Endometrium (tissue), 2 donors: ENCODE results near the gene ROBO4.

Experiments
- FAIRE-seq: peaks from 2 replicates; lab custom pipeline; 2012; peaks lifted over from hg19 to GRCh38; lab: Jason Lieb, UNC
- donor health status: control.
- donor health status: control.

Gene ROBO4

DNA sequence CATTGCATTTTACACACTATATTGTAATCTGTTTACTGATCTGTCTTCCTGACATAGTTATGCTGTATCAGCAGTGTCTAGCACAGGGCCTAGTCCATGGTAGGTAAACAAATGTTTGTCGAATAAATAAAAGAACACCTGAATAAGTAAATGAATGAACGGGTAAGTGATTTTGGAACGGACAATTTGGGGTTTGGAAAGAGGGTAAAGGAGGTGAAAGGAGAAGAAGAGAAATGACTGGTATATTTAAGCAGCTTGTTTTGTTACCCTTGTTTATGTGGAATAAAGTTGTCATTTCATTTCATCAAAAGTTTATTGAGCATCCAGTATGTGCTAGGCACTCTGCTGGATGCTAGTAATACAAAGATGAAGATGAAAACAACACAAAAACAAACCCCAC is 21.3 kb upstream of the ROBO4 start, which contains the start of gene HEPN1:
Gene HEPN1 (plus strand): TSS at position 301 of the 400 bp plus-strand sequence.
- no peak for FAIRE-seq

DNA sequence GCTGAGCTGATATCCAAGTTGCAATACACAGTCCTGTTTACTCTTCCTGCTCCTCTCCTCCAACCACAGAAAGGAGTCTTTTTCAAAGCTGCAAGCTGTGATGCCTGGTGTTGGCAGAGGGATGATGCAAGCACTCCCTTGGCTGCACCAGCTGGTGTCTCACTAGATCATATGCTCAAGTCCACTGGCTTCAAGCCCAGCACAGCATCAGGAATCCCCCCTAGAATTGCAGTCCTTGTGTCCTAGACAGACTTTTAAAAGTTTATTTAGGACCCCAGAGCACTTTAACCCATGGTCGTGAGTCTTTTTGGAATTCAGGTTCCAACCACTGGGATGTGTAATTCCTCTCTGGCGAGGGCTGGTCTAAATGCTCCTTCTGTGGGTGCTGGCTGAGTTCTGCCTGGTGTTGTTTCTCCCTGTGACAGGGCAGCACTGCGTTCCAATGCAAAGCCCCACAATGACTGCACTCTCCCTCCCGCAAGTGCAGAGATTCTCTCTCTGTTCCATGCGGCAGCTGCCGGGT is 19.5 kb upstream of the ROBO4 start:
- FAIRE-seq, result no peak

- no peak for FAIRE-seq
These were observed 18.7 kb upstream of the ROBO4 start for GRCh38 chr11:124916370-124916710.

DNA sequence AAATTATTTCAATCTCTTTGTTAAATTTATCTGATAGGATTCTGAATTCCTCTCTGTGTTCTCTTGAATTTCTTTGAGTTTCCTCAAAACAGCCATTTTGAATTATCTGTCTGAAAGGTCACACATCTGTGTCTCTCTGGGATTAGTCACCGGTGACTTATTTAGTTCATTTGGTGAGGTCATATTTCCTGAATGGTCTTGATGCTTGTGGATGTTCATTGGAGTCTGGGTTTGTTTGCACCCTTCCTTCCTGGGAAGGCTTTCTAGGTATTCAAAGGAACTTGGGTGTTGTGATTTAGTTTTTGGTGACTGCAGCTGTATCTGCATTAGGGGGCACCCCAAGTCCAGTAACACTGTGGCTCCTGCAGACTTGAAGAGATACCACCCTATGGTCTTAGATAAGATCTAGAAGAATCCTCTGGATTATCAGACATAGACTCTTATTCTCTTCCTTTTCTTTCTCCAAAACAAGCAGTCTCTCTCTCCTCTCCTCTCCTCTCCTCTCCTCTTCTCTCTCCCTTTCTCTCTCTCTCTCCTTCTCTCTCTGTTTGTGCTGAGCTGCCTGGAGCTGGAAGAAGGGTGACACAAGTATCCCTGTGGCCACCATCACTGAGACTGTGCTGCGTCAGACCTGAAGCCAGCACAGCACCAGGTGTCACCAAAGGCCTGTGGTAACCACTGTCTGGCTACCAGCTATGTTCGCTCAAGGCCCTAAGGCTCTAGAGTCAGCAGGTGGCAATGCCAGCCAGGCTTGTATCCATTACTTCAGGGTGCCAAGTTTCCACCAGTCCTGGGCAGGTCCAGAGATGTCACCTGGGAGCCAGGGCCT is 18.1 kb upstream of the ROBO4 start:
- no peak for FAIRE-seq

GRCh38 chr11:124902616-124903015 is 5.0 kb upstream of the ROBO4 start:
- no peak for FAIRE-seq

DNA sequence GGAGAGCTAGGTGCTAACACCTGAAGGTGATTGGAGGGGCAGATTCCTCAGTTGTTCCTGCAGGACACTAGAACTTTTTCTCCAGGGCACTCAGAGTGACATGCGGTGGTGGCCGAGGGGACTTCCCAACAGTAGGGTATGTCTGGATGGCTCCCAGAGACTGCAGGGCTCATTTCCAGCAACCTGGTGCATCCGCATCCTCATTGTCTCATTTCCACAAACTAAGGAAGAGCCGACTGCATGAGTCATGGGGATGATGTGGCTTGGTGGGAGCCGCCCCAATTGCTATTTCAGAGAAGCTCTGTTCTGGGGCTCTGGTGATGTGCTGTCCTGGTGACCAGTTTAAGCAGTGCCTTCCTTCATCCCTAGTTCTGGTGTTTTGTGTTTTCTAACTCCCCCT is 2.8 kb upstream of the ROBO4 start:
- FAIRE-seq, result no peak

DNA sequence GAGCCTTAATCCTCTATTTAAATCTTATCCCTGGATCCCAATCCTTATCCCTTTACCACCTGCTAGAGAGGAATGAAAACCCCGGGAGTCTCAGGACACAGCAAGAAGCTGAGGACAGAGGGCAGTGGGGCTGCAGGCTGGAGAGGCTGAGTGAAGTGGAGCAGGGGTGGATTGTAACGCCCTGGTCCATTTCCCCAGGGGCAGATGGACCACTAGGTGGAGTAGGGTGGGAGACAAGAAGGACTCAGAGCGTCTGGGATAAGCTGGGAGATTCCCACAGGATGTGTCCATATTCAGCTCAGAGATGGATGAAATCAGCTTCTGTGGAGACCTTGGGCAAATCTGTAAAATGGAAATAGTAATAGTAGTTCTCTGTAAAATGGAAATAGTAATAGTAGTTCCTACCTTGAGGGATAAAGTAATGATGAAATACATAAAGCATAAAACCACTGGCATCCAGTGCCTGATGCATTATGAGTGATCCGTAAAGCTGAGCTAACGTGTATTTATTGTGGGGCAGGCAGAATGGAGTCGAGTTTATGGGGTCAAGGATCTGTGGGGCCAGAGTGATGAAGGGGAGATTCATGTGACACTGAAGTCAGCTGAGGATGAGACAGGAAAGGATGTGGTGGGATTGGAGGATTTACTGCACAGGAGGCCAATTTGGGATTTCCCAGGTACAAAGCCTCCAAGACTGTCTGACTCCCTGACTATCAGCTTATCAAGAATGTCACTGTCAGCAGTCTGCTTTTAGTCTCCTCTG is 1.9 kb upstream of the ROBO4 start:
- no peak for FAIRE-seq

GRCh38 chr11:124898711-124899110 is 1.0 kb upstream of the ROBO4 start:
- FAIRE-seq, result no peak

GRCh38 chr11:124898263-124898680 is 607 bp upstream of the ROBO4 start:
- FAIRE-seq, result no peak

DNA sequence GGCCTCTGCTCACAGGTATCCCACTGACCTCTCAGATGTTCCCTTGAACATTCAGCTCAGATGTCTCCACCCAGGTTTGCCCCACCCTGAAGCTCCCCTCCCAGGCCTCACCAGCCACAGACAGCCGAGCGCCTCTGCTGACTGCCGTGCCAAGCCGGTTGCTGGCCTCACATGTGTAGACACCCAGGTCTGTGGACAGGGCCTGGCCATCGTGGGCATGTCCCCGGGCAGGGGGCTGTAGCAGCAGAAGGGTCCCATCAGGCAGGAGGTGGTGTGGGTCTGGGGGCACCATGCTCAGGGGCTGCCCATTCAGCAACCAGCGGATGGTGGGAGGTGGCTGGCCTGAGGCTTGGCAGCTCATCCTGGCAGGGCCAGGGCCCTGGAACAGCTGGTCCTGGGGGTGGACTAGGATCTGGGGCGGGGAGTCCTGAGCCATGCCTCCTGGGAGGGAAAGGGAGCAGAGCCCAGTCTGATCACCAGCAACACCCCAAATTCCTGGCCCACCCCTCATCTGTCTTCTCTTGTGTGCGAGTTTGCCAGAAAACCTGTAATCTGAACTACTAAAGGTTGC is 759 bp downstream of the ROBO4 start:
- FAIRE-seq, result no peak

GRCh38 chr11:124896071-124896750 is 1.5 kb downstream of the ROBO4 start:
- FAIRE-seq, result no peak

DNA sequence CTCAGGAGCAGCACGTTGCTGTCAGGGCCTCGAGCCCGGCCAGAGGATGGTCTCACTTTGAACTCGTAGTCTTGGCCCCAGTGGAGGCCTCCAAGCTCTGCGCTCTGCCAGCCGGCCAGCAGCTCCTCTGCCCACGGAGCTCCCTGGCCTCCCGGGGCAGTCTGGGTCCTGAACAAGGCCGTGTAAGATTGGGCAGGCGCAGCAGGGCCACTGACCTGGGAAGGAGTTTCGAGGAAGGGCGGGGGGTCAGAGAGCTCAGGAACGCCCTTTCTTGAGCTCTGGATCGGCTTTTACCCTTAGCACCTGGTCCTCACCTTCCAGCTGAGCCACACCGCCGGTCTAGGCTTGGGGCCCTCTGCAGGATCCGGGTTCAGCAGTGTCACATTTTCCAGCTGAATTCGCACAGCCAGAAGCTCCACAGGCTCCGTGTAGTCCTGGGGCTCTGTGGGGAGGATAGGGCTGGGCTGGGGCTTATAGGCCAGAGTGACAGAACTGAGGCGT is 2.1 kb downstream of the ROBO4 start:
- no peak for FAIRE-seq

DNA sequence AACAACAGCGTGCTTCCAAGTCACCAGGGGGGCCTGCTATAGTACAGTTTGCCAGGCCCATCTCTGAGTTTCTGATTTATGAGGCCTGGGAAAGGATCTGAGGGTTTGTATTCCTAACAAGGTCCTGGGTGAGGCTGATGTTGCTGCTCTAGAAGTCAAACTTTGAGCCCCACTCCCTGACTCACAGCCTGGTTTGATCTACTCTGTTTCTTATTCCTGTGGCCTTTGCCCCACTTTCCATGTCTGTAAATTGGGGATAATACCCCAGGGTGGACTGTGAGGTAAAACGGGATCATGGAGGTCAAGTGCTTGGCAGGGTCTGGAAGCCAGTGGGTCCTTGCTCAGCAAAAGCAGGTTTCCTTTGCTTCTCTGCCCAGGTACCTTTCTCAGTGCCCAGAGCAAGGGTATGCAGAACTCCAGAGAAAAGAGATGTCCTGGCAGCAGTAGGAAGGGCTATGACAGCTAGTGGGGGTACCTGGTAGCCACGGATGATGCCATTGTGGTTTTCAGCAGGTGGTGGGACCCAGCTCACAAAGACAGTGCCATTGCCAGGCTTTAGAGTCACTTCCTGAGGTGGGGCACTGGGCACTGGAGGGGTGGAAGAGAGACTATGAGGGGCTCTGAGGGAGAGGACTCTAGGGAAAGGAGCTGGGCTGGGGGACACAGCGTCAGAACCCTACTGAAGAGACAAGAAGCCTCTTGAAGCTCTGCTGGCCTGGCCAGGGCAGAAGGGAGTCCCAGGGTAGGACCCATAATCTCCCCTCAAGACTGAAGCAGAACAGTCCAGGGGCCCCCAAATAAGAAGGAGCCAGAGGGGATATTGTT is 2.8 kb downstream of the ROBO4 start:
- no peak for FAIRE-seq

DNA sequence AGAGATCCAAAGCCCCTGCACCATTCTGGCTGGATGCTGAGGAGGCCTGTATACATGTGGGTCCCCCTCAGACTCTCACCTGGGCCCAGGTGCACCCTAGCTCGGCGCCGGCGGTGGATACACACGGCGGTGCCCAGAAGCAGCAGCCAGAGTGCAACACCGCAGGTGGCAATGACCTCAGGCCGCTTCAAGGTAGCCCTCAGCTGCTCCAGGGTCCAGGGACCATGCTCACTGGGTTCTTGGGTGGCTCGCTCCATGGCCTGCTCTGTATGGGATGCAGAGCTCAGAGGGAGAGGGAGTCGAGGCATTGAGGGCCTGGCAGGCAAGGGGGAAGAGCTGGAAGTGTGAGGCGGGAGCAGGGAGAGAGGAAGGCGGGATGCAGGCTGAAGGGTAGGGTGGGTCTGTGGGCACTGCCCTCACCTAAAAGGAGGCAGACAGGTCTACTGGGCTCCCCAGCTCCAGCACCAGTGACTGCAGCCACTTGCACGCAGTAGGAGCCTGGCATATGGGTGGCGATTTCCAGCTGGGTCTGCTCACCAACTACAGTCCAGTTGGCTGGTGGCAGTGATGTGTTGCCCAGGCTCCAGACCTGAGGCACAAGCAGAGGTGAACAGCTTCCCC is 3.8 kb downstream of the ROBO4 start:
- no peak for FAIRE-seq

- FAIRE-seq, result no peak
These were observed 4.8 kb downstream of the ROBO4 start for GRCh38 chr11:124892750-124893454.

DNA sequence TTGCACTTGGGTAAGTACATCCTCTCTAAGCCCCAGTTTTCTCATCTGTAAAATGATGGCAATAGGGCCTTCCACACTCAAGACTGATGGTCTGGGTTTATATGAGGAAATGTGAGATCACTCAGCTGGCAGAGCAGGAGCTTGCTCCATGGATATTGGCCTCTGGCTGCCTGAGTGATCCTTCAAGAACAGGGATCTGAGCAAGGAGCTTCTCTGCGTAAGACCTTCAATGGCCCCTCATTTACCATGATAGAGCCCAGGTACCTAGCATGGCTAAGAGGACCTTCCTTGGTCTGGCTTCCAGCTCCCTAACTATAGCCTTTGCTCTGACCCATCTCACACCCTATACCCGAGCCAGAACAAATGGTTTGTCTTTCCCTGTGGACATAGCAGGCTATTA is 5.5 kb downstream of the ROBO4 start:
- no peak for FAIRE-seq

- no peak for FAIRE-seq
These were observed 6.2 kb downstream of the ROBO4 start for GRCh38 chr11:124891373-124891861.

DNA sequence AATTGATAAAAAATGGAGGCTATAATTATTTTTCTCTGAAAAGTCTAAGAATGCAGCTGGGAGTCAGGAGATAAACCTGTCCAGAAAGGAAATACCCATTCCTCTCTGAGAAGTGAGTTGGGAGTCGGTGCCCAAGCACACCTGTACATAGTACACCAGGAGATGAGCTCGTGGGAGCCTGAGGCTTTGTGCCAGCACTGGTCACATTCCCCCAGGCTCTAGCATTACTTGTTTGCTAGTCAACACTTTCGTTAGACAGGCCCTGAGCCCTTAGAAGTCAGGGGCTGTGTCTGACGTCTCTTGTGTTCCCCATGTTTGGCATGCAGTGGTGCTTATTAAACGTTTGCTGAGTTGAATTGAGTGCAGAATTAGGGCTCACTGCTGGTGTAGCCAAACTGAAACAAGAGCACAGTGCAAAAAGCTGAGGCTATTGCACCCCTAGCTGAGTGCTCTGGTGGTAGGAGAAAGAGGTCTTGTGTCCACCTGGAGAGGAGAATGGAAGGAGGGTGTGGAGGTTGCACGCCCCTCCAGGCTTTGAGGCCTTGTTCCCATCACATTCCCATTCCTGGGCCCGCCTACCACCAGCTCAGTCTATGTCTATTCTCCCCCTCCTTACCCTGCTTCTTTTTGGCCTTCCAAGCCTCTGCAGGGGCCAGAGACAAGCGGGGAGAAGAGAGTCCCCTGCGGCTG is 6.8 kb downstream of the ROBO4 start:
- FAIRE-seq, result no peak

DNA sequence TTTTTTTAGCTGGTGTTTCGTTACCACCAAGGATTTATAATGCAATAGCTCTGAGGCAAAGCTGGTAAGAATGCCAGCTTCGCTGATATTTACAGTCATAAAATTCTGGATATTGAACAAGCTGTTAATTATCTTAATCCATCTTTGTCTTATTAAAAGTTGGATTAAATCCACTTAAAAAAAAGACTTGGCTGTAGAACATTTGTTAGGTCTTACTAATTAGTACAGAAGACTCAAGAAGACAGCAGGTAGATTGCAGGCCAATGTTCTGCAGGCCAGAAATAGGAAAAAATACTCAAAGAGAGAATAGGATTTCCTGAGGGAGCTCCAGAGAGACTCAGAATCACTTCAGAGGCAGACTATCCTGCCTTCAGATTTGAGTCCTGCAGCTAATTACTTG is 7.5 kb downstream of the ROBO4 start:
- no peak for FAIRE-seq
